Kidney (tissue), 14 donors: Measurements from ENCODE around the gene FERMT1. TPM values are rescaled to one million over a fixed set of nuclear protein-coding genes. Genes with fewer than 3 reads are reported as not detected.

Experiments
- DNase-seq, 5 donors: peaks; one replicate each; pipeline ENCODE4 v3.0.0-alpha.2; 2013 to 2020
- FAIRE-seq: peaks from 2 replicates; lab custom pipeline; 2012; peaks lifted over from hg19 to GRCh38; lab: Jason Lieb, UNC
- H3K27ac ChIP-seq, 2 donors: one replicate each; pipeline ENCODE4 v1.7.0; 2013; ENCODE audit warnings: low read depth in 2 of 2, low read length in 2 of 2, inconsistent platforms in 1 of 2
- H3K27me3 ChIP-seq: one replicate; pipeline ENCODE4 v1.7.1; 2013; ENCODE audit warnings: low read length, inconsistent platforms; ENCODE audit not compliant: control insufficient read depth, insufficient read depth
- H3K36me3 ChIP-seq, 3 donors: one replicate each; pipeline versions ENCODE4 v1.7.0 to v1.7.1; 2013; ENCODE audit warnings: low read length in 3 of 3, control low read depth in 1 of 3, inconsistent platforms in 1 of 3; ENCODE audit not compliant: insufficient read depth in 3 of 3, control insufficient read depth in 2 of 3
- H3K4me1 ChIP-seq, 3 donors: one replicate each; pipeline versions ENCODE4 v1.7.0 to v1.7.1; 2013; ENCODE audit warnings: low read length in 3 of 3, inconsistent platforms in 1 of 3, low read depth in 1 of 3; ENCODE audit not compliant: control insufficient read depth in 2 of 3, insufficient read depth in 2 of 3
- H3K4me3 ChIP-seq, 3 donors: one replicate each; pipeline versions ENCODE4 v1.7.0 to v1.8.1; 2013; ENCODE audit warnings: low read length in 3 of 3, control low read depth in 1 of 3, inconsistent platforms in 1 of 3
- H3K9ac ChIP-seq, 3 donors: one replicate each; pipeline versions ENCODE4 v1.7.0 to v1.7.1; 2013; ENCODE audit warnings: low read length in 3 of 3, control low read depth in 1 of 3, inconsistent platforms in 1 of 3
- H3K9me3 ChIP-seq, 3 donors: one replicate each; pipeline versions ENCODE4 v1.7.0 to v1.7.1; 2013; ENCODE audit warnings: low read length in 3 of 3, control low read depth in 1 of 3, inconsistent platforms in 1 of 3; ENCODE audit not compliant: control insufficient read depth in 2 of 3, insufficient read depth in 1 of 3
- intact Hi-C: fragments of 100-400 bp; cut with DNase I; formaldehyde crosslinking; loops from one replicate; pipeline ENCODE4 v1.11.1; 2022
- polyA plus RNA-seq: library from polyadenylated mRNA; stranded (reverse); fragments of 350-450 nt; fragmentation: Illumina TruSeq; extraction: RNeasy Lipid Tissue Mini Kit (QIAGEN cat#74804); gene quantifications from one replicate; pipeline ENCODE4 v1.2.3, GENCODE V29; 2014; ENCODE audit warnings: low read depth, low replicate concordance; ENCODE audit not compliant: insufficient read depth
- total RNA-seq: library from RNA; stranded (reverse); fragmentation: NEBNext Ultra II Directional; extraction: Animal tissue kit (Norgen Biotek cat#: 25700); gene quantifications from one replicate; pipeline ENCODE4 v1.2.1, GENCODE V29; 2021
- TF ChIP-seq, protein P1 (sequence below): IDR thresholded peaks from 3 replicates; pipeline ENCODE4 v1.5.1; 2012; ENCODE audit warnings: mild to moderate bottlenecking, moderate library complexity, borderline replicate concordance; ENCODE audit not compliant: insufficient read depth; ENCODE audit errors: extremely low read depth
- donor health status: control.
- donor health status: control.
- donor health status: control.
- donor health status: control.
- donor health status: control.
- donor health status: DM: yes; HTN: yes; CAD: no.
- donor health status: Normal renal cell carcinoma (clear cell type).

The FERMT1 gene
- total and polyA plus RNA-seq, 2 donors from 2014 or later: 0.57 to 2.2 TPM

- Histone ChIP-seq H3K4me3 (no peak overlapping the region), H3K4me1 (no peaks in the 10 kb centered on the region), H3K27me3 (no peaks in the 10 kb centered on the region), H3K9ac (no peak overlapping the region), H3K9me3 (no peaks in the 10 kb centered on the region), H3K27ac (no peak overlapping the region), H3K36me3 (no peaks in the 10 kb centered on the region)
- FAIRE-seq: no peak
- no peak for DNase-seq
- TF ChIP-seq, protein P1, sequence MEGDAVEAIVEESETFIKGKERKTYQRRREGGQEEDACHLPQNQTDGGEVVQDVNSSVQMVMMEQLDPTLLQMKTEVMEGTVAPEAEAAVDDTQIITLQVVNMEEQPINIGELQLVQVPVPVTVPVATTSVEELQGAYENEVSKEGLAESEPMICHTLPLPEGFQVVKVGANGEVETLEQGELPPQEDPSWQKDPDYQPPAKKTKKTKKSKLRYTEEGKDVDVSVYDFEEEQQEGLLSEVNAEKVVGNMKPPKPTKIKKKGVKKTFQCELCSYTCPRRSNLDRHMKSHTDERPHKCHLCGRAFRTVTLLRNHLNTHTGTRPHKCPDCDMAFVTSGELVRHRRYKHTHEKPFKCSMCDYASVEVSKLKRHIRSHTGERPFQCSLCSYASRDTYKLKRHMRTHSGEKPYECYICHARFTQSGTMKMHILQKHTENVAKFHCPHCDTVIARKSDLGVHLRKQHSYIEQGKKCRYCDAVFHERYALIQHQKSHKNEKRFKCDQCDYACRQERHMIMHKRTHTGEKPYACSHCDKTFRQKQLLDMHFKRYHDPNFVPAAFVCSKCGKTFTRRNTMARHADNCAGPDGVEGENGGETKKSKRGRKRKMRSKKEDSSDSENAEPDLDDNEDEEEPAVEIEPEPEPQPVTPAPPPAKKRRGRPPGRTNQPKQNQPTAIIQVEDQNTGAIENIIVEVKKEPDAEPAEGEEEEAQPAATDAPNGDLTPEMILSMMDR: no peak
- intact Hi-C loops: no loop called here
Measured at GRCh38 chr20:6140947-6141346, 18.1 kb upstream of the FERMT1 start.

- no peaks in the 10 kb centered on the region for H3K4me1 ChIP-seq
- no peaks in the 10 kb centered on the region for H3K9me3 ChIP-seq
- no peaks in the 10 kb centered on the region for H3K36me3 ChIP-seq
- intact Hi-C loops: no loop called here
- FAIRE-seq: no peak
- no peak for DNase-seq
- TF ChIP-seq, protein P1: no peak
- no peak overlapping the region for H3K4me3 ChIP-seq
- no peak overlapping the region for H3K9ac ChIP-seq
- H3K27me3 ChIP-seq: no peaks in the 10 kb centered on the region
- H3K27ac ChIP-seq: no peak overlapping the region
Measured at GRCh38 chr20:6135347-6135746, 12.5 kb upstream of the FERMT1 start.

DNA sequence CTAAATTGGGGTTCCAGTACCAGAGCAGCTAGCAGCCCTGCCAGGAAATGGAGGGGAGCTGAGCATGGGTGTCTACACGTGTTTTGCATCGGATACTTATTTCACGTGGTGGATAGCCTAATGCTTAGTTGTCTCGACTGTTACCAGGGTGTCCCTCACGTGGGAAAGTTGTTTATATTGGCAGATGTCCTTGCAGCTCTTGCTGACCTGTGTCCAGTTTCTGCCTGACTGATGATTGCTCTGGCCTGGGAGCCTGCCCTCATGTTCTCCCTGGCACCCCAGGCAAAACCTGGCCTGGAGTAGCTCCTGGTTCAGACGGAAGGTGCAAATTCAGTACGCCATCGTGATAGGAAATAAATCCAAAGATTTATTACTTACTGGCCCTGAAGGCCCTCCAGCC lies 11.8 kb upstream of the FERMT1 start:
- Histone ChIP-seq H3K9ac (no peak overlapping the region), H3K9me3 (no peaks in the 10 kb centered on the region), H3K4me3 (no peak overlapping the region), H3K27ac (no peak overlapping the region), H3K27me3 (no peaks in the 10 kb centered on the region), H3K36me3 (no peaks in the 10 kb centered on the region), H3K4me1 (no peaks in the 10 kb centered on the region)
- TF ChIP-seq, protein P1: no peak
- intact Hi-C loops: no loop called here
- FAIRE-seq (no peak), DNase-seq (peak in 2 of 5 donors; percentile 14 to 29)

DNA sequence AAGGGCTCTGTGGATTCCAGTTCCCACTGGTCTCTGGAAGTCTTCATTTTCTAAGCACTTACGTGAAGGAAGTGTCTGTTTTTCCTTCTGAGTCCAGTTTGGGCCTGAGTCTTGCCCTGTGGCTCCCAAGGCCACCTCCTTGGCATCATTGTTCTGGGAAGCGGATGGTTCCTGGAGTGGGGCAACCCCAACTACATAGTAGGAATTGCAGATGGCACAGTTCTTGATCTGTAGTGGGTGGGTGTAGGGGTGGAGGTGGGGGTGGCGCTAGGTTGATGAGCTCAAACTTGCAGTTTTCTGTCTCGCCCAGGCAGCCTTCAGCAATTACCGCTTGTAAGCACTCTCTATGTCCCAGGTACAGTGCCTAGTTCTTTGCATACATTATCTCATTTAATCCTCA lies 7.2 kb upstream of the FERMT1 start:
- H3K27ac ChIP-seq: no peak overlapping the region
- intact Hi-C loops: no loop called here
- no peak for DNase-seq
- FAIRE-seq: no peak
- TF ChIP-seq, protein P1: no peak
- H3K4me3 ChIP-seq: no peak overlapping the region
- H3K9me3 ChIP-seq: no peaks in the 10 kb centered on the region
- H3K27me3 ChIP-seq: no peaks in the 10 kb centered on the region
- no peak overlapping the region for H3K9ac ChIP-seq
- no peaks in the 10 kb centered on the region for H3K4me1 ChIP-seq
- no peaks in the 10 kb centered on the region for H3K36me3 ChIP-seq
